GM18507 (cell line): ENCODE measurements around the gene MYOT.

Source experiments
- DNase-seq: peaks from one replicate; pipeline ENCODE4 v3.0.0; 2011; ENCODE audit warnings: low read depth; ENCODE audit not compliant: insufficient read length; ENCODE audit errors: extremely low spot score
- FAIRE-seq: peaks from 2 replicates; lab custom pipeline; 2011; peaks lifted over from hg19 to GRCh38; lab: Jason Lieb, UNC

MYOT gene

DNA sequence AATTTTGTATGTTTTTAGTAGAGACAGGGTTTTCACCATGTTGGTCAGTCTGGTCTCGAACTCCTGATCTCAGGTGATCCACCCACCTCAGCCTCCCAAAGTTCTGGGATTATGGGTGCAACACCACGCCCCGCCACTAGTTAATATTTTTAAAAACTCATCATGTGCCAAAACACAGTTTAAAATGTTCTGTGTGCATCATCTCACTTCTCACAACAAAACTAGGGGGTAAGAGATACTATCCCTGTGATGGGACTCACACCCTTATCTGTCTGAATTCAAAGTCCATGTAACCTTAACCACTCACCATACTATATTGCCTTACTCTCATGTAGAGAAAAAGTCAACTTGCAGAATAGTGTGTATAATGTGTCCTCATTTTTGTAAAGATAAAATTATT is 24.2 kb downstream of the MYOT start:
- DNase-seq, result no peak
- no peak for FAIRE-seq

DNA sequence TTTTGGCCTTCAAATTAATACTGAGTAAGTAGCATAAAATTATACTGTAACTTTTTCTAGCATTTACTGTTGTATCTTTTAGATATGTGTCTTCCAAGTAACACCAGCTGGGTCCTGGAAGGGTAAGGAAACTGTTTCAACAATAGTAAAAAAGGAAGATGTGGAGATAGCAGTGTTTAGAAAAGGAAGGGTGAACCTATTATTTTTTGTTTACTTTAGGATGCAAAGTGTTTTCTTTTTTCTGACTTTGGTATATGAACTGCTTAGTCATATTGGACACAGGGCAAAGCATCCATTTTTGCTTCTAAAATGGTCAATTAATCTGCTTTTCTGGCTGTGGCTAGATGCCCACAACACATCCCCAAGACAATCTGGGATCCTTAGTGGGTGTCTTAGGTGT is 26.9 kb downstream of the MYOT start:
- DNase-seq, result no peak
- FAIRE-seq, result no peak

DNA sequence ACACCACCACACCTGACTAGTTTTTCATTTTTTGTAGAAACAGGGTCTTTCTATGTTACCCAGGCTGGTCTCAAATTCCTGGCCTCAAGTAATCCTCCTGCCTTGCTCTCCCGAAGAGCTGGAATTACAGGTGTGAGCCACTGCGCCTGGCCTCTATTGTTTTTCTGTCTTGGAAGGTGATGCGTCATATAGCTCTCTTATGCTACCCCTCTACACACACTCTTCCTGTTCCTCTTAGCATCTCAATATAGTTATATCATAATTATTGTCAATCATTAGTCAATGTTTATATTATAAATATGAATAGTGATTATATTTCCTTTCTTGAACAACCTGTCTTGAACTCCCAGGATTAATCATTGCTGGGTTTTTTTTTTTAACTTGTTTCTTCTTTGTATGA is 28.9 kb downstream of the MYOT start:
- DNase-seq, result no peak
- no peak for FAIRE-seq

DNA sequence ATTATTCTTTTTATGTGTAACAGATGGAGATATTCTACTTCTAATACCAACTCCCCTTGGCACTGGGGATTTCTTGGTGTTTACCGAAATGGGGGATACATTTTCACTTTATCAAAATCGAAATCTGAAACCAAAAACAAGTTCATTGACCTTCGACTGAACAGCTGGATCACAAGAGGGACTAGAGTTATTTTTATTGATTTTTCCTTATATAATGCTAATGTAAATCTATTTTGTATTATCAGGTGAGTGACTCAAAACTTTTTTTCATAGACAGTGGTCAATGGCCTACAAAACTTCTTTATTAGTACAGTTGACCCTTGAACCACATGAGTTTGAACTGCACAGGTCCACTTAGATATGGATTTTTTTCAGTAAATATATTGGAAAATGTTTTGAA is 31.8 kb downstream of the MYOT start:
- no peak for FAIRE-seq
- DNase-seq, result no peak

DNA sequence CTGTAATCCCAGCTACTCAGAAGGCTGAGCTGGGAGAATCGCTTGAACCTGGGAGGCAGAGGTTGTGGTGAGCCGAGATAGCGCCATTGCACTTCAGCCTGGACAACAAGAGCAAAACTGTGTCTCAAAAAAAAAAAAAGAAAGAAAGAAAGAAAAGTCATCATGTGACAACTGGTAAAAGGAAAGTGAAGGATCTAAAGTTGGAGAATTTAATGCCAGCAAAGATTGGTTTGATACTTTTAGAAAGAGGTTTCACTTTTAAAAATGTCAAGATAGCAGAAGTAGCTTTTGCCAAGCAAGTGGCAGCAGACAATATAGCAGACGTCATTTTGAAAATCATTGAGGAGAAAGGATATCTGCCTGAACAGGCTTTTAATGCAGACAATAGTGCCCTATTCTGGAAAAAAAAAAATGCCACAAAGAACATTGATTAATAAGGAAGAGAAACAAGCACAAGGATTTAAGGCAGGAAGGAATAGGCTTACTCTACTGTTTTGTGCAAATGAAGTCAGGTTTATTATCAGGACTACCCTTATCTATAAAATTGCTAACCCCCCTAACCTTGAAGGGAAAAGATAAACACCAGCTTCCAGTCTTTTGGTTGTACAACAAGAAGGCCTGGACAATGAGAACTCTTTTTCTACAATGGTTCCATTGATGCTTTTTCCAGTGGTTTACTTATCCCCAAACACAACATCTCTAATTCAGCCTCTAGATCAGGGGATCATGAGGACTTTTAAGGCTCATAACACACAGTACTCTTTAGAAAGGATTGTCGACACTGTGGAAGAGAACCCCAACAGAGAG is 33.6 kb downstream of the MYOT start:
- FAIRE-seq, result no peak

DNA sequence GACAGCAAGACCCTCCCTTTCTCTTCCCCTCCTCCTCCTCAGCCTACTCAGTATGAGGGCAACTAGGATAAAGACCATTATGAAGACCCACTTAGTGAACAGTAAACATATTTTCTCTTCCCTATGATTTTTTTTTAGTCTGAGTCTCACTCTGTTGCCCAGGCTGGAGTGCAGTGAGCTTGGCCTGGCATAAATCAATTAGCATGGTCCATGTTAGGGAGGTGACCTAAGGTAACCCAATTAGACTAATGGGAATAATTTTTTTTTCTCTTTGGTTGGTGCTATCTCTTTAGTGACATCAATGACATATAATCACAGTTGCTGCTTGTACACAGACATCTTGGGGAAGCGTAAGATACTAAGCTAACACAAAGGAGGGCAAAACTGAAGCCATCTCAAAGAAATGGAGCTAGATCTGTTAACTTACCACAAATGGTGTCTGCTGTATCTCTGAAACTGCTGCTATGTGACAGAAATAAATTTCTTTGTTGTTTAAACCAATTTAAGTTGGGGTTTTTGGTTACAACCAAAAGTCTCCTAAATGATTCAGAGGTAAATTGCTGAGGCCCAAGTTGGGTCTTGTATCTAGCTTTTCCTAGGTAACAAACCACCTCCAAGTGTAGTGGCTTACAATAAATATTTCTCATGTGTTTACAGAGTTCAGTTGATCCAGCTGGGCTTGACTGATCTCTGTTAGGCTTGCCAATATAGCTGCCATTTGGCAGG is 34.9 kb downstream of the MYOT start:
- no peak for FAIRE-seq
- no peak for DNase-seq

More for the DNA sequence above, 33.6 kb downstream of the MYOT start:
- no peak for DNase-seq

DNA sequence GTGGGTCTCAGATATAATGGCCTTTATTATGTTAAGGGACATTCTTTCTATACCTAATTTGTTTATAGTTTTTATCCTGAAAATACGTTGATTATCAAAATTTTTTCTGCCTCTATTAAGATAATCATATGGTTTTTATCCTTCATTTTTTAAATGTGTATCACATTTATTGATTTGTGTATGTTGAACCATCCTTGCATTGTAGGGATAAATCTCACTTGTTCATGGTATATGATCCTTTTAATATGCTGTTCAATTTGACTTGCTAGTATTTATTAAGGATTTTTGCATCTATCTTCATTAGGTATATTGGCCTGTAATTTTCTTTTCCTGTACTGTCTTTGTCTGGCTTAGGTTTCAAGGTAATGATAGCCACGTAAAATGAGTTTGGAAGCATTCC is 47.1 kb downstream of the MYOT start:
- DNase-seq (no peak), FAIRE-seq (no peak)

DNA sequence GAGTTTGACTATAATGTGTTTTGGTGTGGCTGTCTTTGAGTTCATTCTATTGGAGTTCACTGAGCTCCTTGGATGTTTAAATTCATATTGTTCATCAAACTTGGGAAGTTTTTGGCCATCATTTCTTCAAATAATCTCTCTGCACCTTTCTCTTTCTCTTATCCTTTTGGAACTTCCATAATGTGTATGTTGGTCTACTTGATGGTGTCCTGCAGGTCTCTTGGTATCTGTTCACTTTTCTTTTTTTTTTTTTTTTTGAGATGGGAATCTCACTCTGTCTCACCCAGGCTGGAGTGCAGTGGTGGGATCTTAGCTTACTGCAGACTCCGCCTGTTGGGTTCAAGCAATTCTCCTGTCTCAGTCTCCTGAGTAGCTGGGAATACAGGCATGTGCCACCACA is 49.3 kb downstream of the MYOT start:
- DNase-seq (no peak), FAIRE-seq (no peak)

DNA sequence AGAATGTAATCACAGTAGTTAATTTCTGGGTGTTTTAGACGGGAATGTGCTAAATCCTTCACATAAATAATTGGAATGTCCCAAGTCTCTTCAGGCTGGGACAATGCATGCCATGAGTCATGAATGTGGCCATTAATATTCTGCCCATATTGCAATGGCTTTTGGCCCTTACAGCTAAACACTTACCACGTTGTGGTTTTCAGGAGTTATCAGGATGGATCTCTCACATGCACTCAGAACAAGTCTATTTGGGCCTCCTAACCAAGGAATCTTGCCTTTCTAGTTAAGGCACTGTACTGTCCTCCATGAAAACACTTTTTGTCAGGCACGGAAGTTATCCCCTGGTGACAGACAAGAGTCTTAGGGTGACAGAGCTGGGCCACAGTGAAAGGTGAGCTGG is 54.3 kb downstream of the MYOT start:
- FAIRE-seq (no peak), DNase-seq (no peak)

DNA sequence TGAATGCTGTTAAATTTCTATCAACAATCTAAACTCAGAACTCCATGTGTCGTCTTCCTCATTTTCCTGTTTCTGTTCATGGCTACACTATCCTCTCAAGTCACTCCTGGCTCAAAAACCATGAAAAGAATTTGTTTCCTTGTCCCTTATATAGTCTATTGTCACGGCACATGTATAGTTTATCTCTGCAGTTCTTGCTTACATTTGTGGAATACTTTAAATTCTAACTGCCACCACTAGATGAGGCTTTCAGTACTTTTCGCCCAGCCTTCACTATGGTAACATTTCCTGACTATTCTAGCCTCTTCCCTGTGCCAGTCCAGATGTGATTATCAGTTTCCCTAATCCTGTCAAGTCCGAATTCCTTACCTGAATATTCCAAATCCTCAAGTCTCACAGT is 56.2 kb downstream of the MYOT start:
- DNase-seq (no peak), FAIRE-seq (no peak)

DNA sequence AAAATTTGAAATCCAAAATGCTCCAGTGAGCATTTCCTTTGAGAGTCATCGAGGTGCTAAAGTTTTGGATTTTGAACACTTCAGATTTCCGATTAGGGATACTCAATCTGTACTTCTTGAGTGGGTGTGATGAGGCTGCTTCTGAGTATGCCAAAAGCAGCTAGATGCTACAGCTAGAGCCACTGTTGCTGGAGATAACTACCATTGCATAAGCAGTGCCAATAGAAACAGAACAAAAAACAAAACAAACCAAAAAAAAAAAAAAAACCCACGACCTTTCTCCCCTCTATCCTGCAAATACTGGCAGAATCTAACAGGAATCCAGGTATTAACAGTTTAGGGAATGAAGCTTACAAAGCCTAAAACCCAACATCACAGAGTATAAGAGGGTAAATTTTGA is 65.1 kb downstream of the MYOT start:
- no peak for FAIRE-seq

DNA sequence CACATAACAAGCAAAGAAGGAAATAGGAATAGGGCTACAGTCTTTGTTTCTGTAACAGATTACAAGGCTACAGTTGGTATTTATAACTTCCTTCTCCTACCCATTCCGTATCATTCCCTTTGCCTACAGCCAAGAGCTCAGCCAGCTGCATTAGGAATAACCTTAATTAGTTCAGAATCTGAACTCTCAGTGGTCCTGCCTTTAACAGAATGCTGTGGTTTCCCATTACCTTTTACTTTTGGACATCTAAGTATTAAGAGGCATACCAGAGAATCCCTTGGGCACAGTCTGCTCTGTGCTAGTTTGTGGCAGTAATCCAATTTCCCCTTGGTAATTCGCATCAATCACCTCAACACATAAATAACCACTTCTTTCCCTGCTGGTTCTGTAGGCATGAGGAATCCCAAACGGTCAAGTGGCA is 65.8 kb downstream of the MYOT start:
- DNase-seq, result no peak
- no peak for FAIRE-seq

More for the DNA sequence above, 65.1 kb downstream of the MYOT start:
- DNase-seq, result no peak

DNA sequence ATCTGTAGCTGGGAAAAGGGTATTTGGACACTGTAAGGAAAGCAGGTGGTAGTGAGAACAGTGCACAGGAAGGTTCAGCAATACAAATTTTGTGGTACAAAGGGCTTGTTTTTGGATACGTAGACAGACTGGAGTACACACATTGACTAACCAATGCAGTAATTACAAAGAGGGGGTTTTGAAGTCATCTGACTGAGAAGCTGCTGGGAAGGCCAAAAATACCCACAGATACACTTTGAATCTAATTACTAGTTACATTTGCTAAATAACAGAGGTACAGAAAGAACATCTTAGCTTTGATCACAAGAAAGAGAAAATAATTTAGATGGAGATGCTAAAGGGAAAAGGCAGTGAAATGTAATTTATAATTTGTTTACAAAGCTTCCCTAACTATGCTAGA is 67.5 kb downstream of the MYOT start:
- no peak for DNase-seq
- FAIRE-seq, result peak; percentile 48

DNA sequence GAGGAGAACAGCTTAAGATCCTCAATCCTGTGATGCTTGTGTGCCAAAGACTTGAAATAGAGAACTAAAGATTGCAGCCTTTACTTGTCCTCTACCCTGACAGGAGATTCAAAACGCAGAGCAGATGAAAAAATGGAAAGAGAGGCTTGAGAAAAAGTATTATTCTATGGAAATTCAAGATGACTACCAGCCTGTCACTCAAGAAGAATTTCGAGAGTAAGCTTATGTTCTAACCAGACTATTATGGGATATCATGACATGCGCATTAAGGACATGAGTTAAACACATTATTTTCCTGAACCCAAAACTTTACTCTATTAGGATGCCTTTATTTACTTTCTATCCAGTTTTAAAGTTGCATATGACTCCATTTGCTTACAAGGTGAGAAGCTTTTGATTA is 68.0 kb downstream of the MYOT start:
- FAIRE-seq (no peak), DNase-seq (no peak)
